SK-N-SH (cell line): ENCODE measurements around the gene ATG9A.

ENCODE experiments used
- EZH2phosphoT487 ChIP-seq: fragments of 200-600 bp; sonication (generic); IDR thresholded peaks from 2 replicates; pipeline ENCODE4 v1.6.1; 2017; ENCODE audit warnings: low read depth, mixed run types, mild to moderate bottlenecking, antibody characterized with exemption, moderate library complexity, borderline replicate concordance
- RAD21 ChIP-seq: IDR thresholded peaks from 2 replicates; pipeline ENCODE4 v1.6.1; 2012; ENCODE audit warnings: mild to moderate bottlenecking, low read length
- SIN3A ChIP-seq: IDR thresholded peaks from 2 replicates; pipeline ENCODE4 v1.6.1; 2012; ENCODE audit warnings: low read depth, mild to moderate bottlenecking, low read length, moderate library complexity, borderline replicate concordance
- TF ChIP-seq, protein P1 (sequence below): fragments of 200-600 bp; sonication (generic); IDR thresholded peaks from 2 replicates; pipeline ENCODE4 v1.6.1; 2017; ENCODE audit warnings: antibody characterized with exemption, mild to moderate bottlenecking, moderate library complexity

DNA sequence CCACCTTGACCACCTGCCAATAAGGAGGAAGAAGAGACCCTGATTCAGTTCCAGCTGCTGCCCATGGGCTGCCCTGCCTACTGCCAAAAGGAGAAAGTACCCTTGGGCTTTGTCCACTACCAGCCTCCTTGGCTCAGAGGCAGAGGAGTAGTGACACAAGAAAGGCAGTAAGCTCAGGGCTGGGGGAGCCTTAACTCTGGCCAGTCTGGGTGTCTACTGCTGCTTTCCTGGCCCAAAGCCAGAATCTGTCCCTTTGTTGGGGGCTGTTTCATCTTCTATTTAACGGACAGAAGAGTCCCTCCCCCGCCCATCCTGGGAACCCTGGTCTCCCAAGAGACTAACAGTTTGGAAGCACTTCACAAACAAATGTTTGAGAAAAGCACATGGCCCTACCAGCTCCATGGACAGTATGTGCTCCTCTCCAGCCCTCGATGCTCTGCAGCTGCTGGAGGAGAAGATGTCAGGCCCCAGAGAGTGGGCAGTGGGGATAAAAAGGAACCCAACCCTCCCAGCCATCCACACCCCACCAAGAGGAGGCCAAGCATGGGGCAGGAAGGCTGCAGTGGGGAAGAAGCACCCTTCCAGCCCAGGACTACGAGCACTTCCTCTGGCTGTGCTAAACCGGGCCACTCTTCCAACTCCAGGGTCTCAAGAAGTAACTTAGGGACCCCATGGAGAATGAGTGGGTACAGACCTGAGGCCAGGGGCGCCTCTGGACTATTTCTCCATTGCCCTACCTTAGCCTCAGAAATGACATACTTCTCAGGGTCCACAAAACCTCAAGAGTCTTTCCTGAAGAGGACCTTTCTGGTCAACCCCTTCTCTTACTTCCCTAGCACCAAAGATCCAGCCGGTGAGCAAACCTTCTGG lies 1.2 kb downstream of the ATG9A start:
- TF ChIP-seq RAD21: no peak
- TF ChIP-seq, protein P1, sequence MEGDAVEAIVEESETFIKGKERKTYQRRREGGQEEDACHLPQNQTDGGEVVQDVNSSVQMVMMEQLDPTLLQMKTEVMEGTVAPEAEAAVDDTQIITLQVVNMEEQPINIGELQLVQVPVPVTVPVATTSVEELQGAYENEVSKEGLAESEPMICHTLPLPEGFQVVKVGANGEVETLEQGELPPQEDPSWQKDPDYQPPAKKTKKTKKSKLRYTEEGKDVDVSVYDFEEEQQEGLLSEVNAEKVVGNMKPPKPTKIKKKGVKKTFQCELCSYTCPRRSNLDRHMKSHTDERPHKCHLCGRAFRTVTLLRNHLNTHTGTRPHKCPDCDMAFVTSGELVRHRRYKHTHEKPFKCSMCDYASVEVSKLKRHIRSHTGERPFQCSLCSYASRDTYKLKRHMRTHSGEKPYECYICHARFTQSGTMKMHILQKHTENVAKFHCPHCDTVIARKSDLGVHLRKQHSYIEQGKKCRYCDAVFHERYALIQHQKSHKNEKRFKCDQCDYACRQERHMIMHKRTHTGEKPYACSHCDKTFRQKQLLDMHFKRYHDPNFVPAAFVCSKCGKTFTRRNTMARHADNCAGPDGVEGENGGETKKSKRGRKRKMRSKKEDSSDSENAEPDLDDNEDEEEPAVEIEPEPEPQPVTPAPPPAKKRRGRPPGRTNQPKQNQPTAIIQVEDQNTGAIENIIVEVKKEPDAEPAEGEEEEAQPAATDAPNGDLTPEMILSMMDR: no peak
- no peak for TF ChIP-seq EZH2phosphoT487
- TF ChIP-seq SIN3A: no peak
